SKM-1 treated with dmso at 0.1 percent for 144 hours (cell line): ENCODE results near the gene UBL5.

Experiments
- DNase-seq: peaks from one replicate; lab custom pipeline; 2025; ENCODE audit not compliant: unreplicated experiment; lab: John Stamatoyannopoulos, UW

The UBL5 gene

DNA sequence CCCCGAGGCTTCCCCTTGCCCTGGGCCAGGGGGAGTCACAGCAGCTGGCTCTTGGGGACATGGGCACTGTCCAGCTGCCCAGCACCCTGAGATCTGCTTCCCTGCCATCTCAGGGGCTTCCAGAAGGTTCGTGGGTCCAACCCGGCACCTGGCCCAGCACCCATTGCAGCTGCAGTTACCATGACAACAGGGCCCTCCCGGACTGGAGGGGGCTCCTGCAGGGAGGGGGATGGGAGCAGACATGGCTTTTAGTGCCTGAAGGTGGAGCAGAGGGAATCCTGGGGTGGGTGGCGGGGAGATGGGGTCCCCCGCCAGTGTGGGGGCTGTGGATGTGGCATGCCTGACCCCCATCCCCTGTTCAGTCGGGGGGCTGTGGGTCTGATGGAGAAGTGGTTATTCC, 22.1 kb downstream of the UBL5 start:
- DNase-seq = no peak

DNA sequence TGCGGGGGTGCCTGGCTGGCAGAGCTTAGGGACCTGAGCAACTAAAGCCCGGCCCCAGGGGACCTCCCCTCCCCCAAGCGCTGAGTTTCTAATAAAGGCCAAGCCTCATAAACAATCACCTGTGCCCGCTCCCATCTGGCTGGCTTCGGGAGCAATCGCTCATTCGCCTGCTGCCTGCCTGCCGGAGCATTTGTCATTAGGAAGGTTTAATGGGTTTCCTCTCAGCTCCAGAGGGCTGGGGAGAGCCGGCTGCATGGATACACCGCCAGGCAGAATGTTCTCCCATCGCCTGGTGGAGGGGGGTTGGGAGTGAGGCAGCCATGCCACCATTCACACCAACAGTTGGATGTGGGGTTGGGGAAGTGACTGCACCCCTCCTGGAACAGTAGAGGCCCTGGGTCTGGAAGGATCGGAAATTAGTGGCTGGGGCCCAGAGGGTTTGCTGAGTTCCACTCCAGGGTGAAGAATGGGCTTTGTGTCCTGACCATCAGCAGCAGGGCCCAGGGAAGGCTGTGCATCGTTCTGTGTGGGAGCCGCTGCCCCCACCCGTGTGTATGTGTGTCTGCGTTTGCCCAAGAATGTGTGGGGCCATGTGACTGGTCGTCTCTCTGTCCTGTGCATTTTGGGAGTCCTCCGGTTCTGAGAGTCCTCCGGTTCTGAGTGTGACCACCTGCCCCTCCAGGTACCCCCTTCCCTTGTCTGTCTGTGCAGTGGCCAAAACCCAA, 22.7 kb downstream of the UBL5 start:
- DNase-seq = no peak

DNA sequence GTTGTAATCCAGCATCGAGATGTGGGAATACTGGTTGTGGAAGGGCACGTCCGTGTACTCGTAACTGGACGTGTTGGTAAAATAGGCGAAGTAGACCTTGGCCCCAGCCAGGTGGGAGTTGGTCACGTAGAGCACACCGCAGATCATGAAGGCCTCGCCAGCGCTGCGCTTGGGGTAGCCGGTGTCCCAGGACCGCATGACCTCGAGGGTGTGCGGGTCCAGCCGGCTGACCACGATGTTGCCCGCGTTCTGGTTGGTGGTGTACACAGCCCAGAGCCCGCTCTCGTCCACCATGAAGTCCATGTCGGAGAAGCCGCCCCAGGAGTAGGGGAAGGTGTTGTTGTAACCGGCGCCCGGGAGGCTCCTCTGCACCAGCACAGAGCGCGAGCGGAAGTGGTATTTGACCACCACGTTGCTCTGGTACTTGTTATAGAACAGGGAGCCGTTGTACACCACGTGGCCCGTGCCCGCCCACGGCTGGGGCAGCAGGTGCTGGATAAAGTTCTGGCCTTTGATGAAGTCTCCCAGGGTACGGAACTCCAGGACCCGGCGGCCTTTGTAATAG, 26.6 kb downstream of the UBL5 start:
- DNase-seq = no peak

DNA sequence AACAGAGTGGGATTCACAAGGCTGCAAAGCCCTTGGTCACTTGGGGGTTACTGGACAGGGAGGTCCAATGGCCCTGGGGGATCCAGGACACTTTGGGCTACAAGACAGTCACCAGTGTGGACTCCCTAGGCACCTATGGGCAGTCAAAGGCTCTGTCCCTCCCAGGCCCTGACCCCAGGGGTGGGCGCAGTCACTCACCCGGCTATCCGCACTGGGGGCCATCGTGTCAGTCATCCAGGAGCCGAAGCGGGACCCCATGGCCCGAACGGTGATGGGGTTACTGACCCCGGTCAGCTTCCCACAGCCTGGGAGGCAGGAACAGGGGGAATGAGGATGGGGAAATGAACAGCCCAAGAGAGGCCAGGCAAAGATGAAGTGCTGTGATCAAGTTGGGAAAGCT, 28.9 kb downstream of the UBL5 start:
- DNase-seq = no peak

DNA sequence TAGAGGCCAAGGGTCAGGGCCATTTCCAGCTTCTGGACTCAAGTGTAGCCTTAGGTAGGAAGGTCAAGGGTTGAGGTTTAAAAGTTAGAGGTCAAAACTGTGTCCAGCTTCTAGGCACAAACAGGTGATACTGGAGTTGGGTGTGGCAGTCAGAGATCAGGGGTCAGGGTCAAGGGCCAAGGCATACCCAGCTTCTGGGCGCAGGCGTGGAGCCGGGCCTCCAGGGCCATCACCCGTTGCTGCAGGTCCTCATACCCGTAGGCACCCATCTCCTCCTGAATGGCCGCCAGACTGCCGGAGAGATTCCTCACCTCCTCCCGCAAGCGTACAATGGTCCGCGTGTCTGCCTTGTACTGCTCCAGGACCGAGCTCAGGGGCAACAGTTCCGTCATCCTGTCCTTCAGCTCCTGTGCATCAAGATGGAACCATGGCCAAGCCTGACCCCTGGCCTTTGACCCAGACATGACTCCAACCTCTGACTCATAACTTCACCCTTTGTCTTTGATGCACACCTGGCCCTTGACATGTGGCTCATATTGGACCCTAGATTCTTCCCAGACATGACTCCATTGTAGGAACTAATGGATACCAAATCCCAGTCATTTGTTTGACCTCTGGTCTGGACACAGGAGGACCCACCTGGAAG, 29.5 kb downstream of the UBL5 start:
- DNase-seq = no peak

DNA sequence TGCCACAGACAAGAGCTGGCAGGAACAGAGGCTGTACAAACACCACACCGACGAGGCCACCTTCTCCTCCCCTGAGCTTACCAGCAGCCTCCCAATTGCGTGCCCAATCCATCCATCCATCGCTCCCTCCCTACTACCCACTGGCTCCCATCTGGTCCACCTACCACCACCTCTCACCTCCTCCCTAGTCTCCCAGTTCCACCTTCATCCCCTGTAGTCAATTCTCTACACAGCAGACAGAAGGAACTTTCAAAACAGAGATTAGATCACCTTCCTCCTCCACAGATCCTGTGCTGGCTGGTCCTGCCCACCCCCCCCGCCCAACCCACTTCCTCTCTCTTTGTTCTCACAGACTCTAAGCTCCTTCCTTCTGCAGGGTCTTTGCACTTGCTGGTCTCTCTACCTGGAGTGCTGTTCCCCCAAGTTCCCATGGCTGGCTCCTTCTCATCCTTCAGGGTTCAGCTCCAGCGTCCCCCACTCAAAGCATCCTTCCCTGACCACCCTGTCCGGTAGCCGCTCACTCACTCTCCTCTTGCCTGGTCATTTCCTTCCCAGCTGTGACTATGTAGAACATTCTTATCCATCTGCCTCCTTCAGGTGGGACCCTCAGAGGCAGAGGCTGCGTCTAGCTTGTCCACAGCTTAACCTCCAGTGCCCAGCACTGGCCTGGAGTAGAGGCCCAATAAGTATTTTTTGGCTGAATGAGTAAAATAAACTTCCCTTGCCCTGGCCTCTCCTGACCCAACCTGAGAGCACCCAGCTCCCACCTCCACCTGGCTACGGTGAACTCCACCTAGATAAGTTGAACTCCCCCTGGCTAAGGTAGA, 30.4 kb downstream of the UBL5 start:
- DNase-seq = peak; percentile 69

DNA sequence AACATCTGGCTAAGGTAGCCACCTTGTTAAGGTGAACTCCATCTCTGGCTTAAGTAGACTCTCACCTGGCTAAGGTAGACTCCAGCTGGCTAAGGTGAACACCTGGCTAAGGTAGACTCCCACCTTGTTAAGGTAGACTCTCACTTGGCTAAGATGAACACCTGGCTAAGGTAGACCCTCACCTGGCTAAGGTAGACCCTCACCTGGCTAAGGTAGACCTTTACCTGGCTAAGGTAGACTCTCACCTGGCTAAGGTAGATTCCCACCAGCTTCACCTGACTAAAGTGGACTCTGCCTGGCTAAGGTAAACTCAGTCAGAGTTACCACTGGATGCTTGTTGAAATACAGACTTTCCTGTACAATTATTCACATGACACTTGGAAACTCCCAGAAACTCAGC, 31.0 kb downstream of the UBL5 start:
- no peak for DNase-seq

DNA sequence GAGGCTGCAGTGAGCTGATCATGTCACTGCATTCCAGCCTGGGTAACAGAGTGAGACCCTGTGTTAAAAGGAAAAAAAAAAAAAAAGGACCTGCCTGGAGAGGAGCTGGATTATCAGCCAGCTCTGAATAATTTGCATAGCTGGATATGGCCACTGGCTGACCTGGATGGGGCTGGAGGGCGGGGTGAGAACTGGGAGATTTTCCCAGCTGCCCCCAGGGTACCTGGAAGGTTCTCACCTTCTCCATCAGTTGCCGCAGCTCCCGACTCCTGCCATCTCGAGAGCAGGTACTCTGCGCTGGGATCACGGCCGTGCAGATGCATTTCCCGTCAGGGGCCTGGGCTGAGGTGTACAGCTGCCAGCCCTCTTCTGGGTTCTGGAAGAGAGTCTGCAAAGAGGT, 32.7 kb downstream of the UBL5 start:
- DNase-seq = no peak

DNA sequence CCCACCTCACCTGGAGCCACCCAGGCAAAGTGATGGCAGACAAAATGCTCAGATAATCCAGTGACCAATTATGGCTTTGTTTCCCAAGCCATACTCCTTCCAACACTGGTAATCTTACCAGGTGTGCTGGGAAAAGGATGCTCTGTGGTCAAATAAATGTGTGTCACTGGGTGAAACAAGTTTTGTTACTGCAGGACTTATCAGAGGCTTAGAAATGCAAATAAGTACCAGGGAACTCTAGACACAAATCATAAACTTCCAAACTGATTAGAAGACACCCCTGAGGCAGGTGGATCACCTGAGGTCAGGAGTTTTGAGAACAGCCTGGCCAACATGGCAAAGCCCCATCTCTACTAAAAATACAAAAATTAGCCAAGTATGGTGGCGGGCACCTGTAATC, 33.8 kb downstream of the UBL5 start:
- no peak for DNase-seq

DNA sequence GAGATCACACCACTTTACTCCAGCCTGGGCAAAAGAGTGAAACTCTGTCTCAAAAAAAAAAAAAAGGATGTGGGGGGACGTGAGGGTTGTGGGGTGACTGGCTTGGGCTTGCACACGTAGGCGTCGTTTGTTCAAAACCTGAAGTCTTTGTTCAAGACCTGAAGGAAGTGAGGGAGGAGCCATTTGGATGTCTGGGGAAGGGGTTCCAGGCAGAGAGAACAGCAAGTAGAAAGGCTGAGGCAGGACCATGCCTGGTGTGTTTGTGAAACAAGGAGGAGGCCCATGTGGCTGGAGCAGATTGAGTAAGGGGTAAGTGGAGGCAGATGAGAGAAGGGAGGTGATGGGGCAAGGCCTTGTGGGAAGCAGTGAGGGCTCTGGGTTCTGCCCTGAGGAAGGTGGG, 35.2 kb downstream of the UBL5 start:
- DNase-seq = no peak

DNA sequence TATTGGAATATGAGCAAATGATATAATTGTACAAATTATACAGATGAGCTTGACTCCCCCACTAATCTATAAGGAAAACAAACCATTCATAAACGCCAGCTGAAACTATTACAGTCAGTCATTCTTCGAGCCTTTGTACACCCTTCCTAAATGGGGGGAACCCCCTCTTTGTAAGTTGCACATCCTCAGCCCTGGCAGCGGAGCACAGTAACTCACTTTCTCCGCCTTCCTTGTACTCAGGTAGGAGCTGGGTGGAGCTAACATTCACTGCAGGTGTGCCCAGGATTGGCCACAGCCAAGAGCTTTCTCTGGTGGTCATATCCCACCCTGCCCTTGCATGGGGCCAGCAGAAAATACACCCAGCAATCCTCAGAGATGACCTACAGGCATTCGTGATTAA, 36.0 kb downstream of the UBL5 start:
- no peak for DNase-seq

DNA sequence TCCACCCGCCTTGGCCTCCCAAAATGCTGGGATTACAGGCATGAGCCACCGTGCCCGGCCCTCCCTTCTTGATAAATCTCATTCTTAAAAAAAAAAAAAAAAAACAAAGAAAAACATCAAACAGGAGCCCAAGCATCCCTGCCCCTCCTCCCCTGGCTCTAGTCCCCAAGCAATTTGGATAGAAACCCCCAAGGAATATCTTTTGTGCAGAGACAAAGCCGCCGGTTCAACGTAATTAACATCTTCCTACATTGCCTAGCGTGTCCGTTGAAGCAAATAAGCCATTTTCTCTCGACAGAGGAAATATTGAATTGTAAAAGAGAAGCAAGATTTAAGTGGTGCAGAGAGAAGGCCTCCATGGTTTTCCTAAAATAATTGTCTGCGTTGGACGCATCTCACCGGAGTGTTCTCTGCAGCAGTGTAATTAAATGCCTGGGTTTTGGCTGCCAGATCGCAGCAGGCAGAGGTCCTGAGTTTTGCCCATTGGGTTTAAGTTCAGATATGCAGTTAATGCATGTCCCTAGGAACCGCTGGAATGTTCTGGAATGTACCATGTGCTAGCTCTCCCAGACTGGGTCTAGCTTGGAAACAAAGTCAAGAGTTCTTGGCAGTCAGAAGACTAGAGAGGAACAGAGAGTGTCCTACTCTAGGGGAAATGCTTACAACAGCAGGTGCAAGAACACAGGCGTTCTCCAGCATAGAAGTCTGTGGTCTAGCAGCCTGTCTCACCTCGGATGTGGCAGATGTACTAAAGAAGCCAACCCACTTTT, 38.2 kb downstream of the UBL5 start:
- DNase-seq = no peak

DNA sequence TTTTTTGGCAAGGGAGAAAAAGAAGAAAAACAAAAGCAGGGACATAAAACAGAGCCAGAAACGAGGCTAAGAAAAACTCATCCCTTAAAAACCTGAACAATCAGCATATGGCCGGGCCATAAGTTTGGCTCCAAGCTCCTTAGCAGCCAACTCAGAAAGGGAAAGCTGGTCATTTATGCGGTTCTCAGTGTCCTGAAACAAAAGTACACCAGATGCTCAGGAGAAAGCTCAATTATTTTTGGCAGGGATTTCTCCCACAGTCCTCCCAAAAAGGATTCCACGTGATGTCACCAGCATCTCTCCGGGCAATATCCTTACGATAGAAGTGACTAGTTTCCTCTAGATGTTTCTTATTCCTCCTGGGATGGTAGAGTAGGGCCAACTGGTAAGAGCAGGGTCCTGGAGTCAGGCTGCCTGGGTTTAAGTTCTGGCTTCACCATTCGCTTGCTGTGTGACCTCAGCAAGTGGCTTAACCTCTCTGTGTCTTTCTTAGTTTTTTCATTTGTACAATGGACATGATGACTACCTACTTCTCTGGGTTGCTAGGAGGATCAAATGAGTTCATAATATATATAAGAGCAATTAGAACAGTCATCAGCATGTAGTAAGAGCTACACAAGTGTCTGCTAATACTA, 41.4 kb downstream of the UBL5 start:
- no peak for DNase-seq

DNA sequence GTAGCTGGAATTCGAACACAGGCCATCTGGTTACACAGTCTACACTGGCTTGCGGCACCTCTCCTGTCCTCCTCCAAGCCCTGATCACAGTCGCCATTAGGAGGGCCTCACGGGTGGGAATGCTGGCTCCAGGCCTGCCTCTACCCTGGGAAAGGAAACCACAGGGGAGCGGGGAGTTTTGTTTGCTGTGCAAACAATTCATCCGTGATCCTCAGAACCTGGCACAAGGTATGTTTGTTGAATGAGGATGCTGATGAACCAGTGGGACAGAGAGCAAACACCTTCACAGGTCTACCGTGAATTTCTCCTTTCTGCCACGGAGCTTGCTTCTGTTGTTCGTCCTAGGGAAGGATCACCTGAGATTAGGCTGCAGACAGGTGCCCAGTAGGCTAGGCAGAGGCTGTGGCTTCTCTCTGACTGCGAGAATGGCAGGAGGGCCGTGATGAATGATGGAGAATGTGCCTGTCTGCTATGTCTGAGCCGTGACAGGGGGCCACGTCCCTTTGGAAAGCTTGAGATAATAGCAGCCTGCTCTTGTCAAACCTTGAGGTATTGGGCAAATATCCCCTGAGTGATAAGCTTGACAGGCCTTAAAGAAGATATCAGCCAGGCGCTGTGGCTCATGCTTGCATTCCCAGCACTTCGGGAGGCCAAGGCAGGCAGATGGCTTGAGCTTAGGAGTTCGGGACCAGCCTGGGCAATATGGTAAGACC, 44.1 kb downstream of the UBL5 start:
- DNase-seq = no peak

DNA sequence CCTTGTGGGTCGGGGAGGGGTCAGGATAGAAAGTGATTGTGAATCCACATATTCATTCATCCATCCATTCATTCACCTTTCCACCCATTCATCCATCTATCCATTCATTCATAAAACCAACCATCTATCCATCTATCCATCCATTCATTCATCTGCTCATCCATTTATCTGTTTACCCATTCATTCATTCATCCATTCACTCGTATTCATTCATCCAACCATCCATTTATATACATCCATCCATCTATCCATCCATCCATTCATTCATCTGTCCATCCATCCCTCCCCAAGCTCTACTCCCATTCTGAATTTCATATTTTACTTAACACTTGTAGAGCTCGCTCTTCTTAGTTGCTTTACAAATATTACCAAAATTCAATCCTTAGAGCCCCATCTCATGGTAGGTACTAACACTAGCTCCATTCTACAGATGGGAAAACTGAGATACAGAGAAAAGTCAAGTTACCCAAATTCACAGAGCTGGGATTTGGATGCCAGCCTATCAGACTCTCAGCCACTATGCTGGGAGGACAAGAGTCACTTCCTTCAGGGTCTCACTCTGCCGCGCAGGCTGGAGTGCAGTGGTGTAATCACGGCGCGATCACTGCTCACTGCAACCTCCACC, 45.0 kb downstream of the UBL5 start:
- no peak for DNase-seq

DNA sequence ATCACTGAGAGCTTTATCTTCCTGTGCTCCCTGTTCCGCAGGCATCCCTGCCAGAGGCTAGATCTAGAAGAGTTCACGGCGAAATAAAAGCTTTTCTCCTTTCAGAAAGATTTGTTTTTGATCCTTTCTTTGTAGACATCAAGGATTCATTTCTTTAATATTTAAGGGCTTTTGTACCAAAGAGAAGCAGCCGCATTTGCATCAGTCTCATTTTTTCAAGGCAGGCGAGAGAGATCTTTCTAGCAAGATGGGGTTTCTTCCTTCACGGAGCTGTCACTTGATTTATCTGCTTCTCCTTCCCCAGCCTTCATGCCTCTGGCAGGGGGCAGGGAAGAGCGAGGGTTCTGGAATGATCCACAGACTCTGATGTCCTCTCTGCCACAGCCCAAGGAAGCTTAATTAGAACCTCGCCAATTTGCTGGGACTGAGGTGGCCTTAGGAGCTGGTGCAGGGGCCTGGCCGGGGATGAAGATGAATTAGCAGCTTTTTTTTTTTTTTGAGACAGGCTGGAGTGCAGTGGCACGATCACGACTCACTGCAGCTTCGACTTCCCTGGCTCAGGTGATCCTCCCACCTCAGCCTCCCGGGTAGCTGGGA, 47.4 kb downstream of the UBL5 start:
- no peak for DNase-seq

DNA sequence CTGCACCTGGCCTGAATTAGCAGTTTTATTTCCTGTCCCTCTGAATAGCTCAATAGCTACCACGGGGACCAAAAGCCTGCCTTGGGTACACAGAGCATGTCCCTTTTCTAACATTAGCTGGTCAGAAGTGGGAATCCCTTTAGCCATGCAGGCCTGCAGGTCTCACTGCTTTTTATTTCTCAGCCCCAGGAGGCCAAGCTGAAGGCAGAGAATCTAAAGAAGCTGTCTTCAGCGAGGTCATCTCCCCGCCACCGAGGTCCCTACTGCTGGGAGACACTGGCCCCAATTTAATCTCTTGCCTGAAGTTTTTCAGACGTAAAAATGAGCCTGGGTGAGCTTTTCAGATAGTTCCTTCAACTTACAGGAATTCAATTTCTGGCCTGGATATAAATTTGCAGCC, 48.1 kb downstream of the UBL5 start:
- DNase-seq = no peak

DNA sequence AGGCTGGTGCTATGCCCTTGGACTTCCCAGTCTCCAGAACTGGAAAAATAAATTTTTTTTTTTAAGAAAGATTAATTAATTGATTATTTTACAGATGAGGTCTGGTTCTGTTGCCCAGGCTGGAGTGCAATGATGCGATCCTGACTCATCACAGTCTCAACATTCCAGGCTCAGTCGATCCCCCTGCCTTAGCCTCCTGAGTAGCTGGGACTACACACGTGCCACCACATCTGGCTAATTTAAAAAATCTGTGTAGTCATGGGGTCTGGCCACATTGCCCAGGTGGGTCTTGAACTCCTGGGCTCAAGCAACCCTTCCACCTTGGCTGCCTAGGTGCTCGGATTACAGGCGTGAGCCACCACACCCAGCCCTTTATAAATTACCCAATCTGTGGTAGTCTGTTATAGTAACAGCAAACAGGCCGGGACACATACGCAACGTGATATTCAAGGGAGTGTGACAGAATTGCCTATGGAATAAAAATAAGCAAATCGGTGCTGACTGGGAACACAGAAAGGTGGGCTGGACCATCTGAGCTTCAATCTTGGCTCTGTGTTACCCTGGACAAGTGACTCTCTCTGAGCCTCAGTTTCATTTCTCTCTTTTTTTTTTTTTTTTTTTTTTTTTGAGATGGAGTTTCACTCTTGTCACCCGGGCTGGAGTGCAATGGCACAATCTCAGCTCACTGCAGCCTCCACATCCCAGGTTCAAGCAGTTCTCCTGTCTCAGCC, 50.2 kb downstream of the UBL5 start:
- no peak for DNase-seq
